H1 (cell line): ENCODE results near the gene EPHA10. TPM values are rescaled to one million over a fixed set of nuclear protein-coding genes. Genes with fewer than 3 reads are reported as not detected.

Experiments
- CTCF ChIA-PET: fragments of 300-600 bp; sonication (Branson Sonifier 250); formaldehyde crosslinking; loops from one replicate; lab custom pipeline; 2021; ENCODE audit not compliant: partially characterized antibody; lab: Charles Lee
- POLR2A ChIA-PET: fragments of 300-600 bp; sonication (Branson Sonifier 250); formaldehyde crosslinking; loops from one replicate; lab custom pipeline; 2021; ENCODE audit warnings: inconsistent platforms; ENCODE audit not compliant: partially characterized antibody; lab: Charles Lee
- DNase-seq, 2 experiments: peaks; one replicate each; pipeline versions ENCODE4 v3.0.0 to v3.0.0-alpha.2; 2010 to 2022; ENCODE audit warnings: low spot score in 2 of 2, low read depth in 1 of 2, mixed read lengths in 1 of 2
- FAIRE-seq: peaks from 2 replicates; lab custom pipeline; 2011; peaks lifted over from hg19 to GRCh38; lab: Jason Lieb, UNC
- H2AFZ ChIP-seq: 2 replicates; pipeline ENCODE4 v1.8.1; 2012; ENCODE audit warnings: low read length, inconsistent platforms
- H2AK5ac ChIP-seq: 2 replicates; pipeline ENCODE4 v1.6.1; 2013; ENCODE audit warnings: low read depth, low read length
- H2BK120ac ChIP-seq: replicated peaks from 2 replicates; pipeline ENCODE3; 2013; ENCODE audit warnings: low read depth, low read length, inconsistent platforms
- H2BK12ac ChIP-seq: 2 replicates; pipeline ENCODE4 v1.6.1; 2013; ENCODE audit warnings: low read depth, low read length
- H2BK15ac ChIP-seq: 2 replicates; pipeline ENCODE4 v1.6.1; 2013; ENCODE audit warnings: low read length
- H2BK20ac ChIP-seq: 2 replicates; pipeline ENCODE4 v1.6.1; 2013; ENCODE audit warnings: low read length
- H2BK5ac ChIP-seq: 2 replicates; pipeline ENCODE4 v1.6.1; 2013; ENCODE audit warnings: low read depth, low read length
- H3K14ac ChIP-seq: 2 replicates; pipeline ENCODE4 v1.6.1; 2013; ENCODE audit warnings: inconsistent platforms; ENCODE audit not compliant: insufficient read length
- H3K18ac ChIP-seq: 2 replicates; pipeline ENCODE4 v1.6.1; 2013; ENCODE audit warnings: low read length; ENCODE audit errors: extremely low read depth
- H3K23ac ChIP-seq: 2 replicates; pipeline ENCODE4 v1.6.1; 2013; ENCODE audit warnings: inconsistent platforms; ENCODE audit not compliant: insufficient read length
- H3K23me2 ChIP-seq: 2 replicates; pipeline ENCODE4 v1.6.1; 2013; ENCODE audit warnings: low read depth, low read length
- H3K27ac ChIP-seq: 2 replicates; pipeline ENCODE4 v1.6.1; 2011; ENCODE audit warnings: low read depth, low read length, inconsistent platforms
- H3K27me3 ChIP-seq, 4 experiments: replicated peaks in 1 of 4; 1 replicate in 1 of 4; 2 replicates in 3 of 4; pipeline versions ENCODE4 v1.6.1 to v1.8.1; 2011 to 2013; ENCODE audit warnings: low read length in 3 of 4, mild to moderate bottlenecking in 3 of 4, inconsistent platforms in 2 of 4, mixed read lengths in 2 of 4, moderate library complexity in 1 of 4; ENCODE audit not compliant: control insufficient read depth in 3 of 4, insufficient read depth in 3 of 4; ENCODE audit errors: extremely low read depth in 1 of 4
- H3K36me3 ChIP-seq, 4 experiments: 2 replicates each; pipeline versions ENCODE4 v1.6.1 to v1.8.1; 2011 to 2013; ENCODE audit warnings: mild to moderate bottlenecking in 4 of 4, low read length in 3 of 4, moderate library complexity in 2 of 4, control low read depth in 1 of 4, inconsistent platforms in 1 of 4; ENCODE audit not compliant: insufficient read depth in 4 of 4, control insufficient read depth in 2 of 4
- H3K4ac ChIP-seq: replicated peaks from 2 replicates; pipeline ENCODE3; 2013; ENCODE audit warnings: low read length, low read depth, mixed read lengths, inconsistent platforms; ENCODE audit not compliant: insufficient read length
- H3K4me1 ChIP-seq, 4 experiments: replicated peaks in 1 of 4; 1 replicate in 1 of 4; 2 replicates in 3 of 4; pipeline versions ENCODE4 v1.6.1 to v1.8.1; 2011 to 2013; ENCODE audit warnings: low read length in 3 of 4, inconsistent platforms in 2 of 4, mixed read lengths in 1 of 4; ENCODE audit not compliant: insufficient read depth in 4 of 4, control insufficient read depth in 3 of 4
- H3K4me2 ChIP-seq, 2 experiments: 2 replicates each; pipeline versions ENCODE4 v1.6.1 to v1.8.1; 2011 to 2013; ENCODE audit warnings: low read depth in 2 of 2, low read length in 2 of 2, control low read depth in 1 of 2, inconsistent platforms in 1 of 2, mild to moderate bottlenecking in 1 of 2; ENCODE audit not compliant: insufficient read depth in 1 of 2
- H3K4me3 ChIP-seq, 4 experiments: fragments of 200-600, 300-600 bp in 1 of 4; sonication (generic), shearing (Covaris generic), sonication (Bioruptor Twin) in 1 of 4; 2 replicates each; pipeline versions ENCODE4 v1.5.1 to v1.8.1; 2011 to 2016; ENCODE audit warnings: low read length in 4 of 4, low read depth in 3 of 4, control low read depth in 2 of 4, inconsistent platforms in 2 of 4, mild to moderate bottlenecking in 2 of 4, mixed read lengths in 1 of 4, moderate library complexity in 1 of 4; ENCODE audit not compliant: insufficient read depth in 2 of 4; ENCODE audit errors: extremely low read depth in 1 of 4
- H3K56ac ChIP-seq: replicated peaks from 2 replicates; pipeline ENCODE3; 2013; ENCODE audit warnings: low read depth, mild to moderate bottlenecking, mixed read lengths, low read length, inconsistent platforms; ENCODE audit not compliant: insufficient read length
- H3K79me1 ChIP-seq: 2 replicates; pipeline ENCODE4 v1.6.1; 2013; ENCODE audit warnings: low read depth, low read length, control low read depth
- H3K79me2 ChIP-seq, 2 experiments: 2 replicates each; pipeline versions ENCODE4 v1.6.1 to v1.8.1; 2012 to 2013; ENCODE audit warnings: low read length in 2 of 2, mild to moderate bottlenecking in 2 of 2, inconsistent platforms in 1 of 2; ENCODE audit not compliant: insufficient read depth in 2 of 2, control insufficient read depth in 1 of 2
- H3K9ac ChIP-seq, 4 experiments: replicated peaks in 1 of 4; 1 replicate in 1 of 4; 2 replicates in 3 of 4; pipeline versions ENCODE4 v1.6.1 to v1.8.1; 2011 to 2013; ENCODE audit warnings: low read depth in 3 of 4, low read length in 3 of 4, control low read depth in 2 of 4, mild to moderate bottlenecking in 2 of 4, moderate library complexity in 2 of 4, inconsistent platforms in 1 of 4; ENCODE audit errors: extremely low read depth in 1 of 4
- H3K9me3 ChIP-seq, 2 experiments: 2 replicates each; pipeline versions ENCODE4 v1.6.1 to v1.8.1; 2012 to 2013; ENCODE audit warnings: mild to moderate bottlenecking in 2 of 2, moderate library complexity in 2 of 2, control low read depth in 1 of 2, inconsistent platforms in 1 of 2, low read depth in 1 of 2, low read length in 1 of 2, mixed read lengths in 1 of 2; ENCODE audit not compliant: insufficient read depth in 2 of 2
- H4K20me1 ChIP-seq, 2 experiments: replicated peaks in 1 of 2; 2 replicates each; pipeline versions ENCODE3 to v1.8.1; 2011 to 2013; ENCODE audit warnings: inconsistent platforms in 2 of 2, low read length in 2 of 2, mild to moderate bottlenecking in 1 of 2; ENCODE audit not compliant: insufficient read depth in 2 of 2, control insufficient read depth in 1 of 2
- H4K5ac ChIP-seq: 2 replicates; pipeline ENCODE4 v1.6.1; 2013; ENCODE audit warnings: low read length, low read depth, mixed read lengths, inconsistent platforms; ENCODE audit not compliant: insufficient read length
- H4K8ac ChIP-seq: 2 replicates; pipeline ENCODE4 v1.8.0; 2013; ENCODE audit warnings: mild to moderate bottlenecking, moderate library complexity, low read length, inconsistent platforms; ENCODE audit not compliant: insufficient read depth; ENCODE audit errors: extremely low read depth
- H4K91ac ChIP-seq: replicated peaks from 2 replicates; pipeline ENCODE3; 2013; ENCODE audit warnings: low read length, mixed read lengths, inconsistent platforms; ENCODE audit not compliant: insufficient read length
- CHD1 ChIP-seq: IDR thresholded peaks from 2 replicates; pipeline ENCODE4 v1.6.1; 2012; ENCODE audit warnings: low read depth, low read length, improper control_type of control experiment
- HDAC2 ChIP-seq, 2 experiments: fragments of 300-600 bp in 1 of 2; sonication (generic) in 1 of 2; IDR thresholded peaks; 2 replicates each; pipeline ENCODE4 v1.6.1; 2011 to 2012; ENCODE audit warnings: low read depth in 2 of 2, low read length in 2 of 2, mild to moderate bottlenecking in 2 of 2, moderate library complexity in 2 of 2, borderline replicate concordance in 1 of 2, inconsistent platforms in 1 of 2
- SAP30 ChIP-seq: fragments of 300-600 bp; sonication (generic); IDR thresholded peaks from 2 replicates; pipeline ENCODE4 v1.7.1; 2012; ENCODE audit warnings: low read length, moderate library complexity, mild to moderate bottlenecking, inconsistent platforms; ENCODE audit not compliant: insufficient read depth, insufficient replicate concordance
- WGBS, 2 experiments: shearing (Covaris generic) in 1 of 2; methylation state at CpG; one replicate each; pipeline versions ENCODE4 v1.1.6 to v1.1.7; 2013 to 2015; ENCODE audit warnings: low lambda C conversion rate in 2 of 2, mixed read lengths in 2 of 2, inconsistent platforms in 1 of 2, low coverage in 1 of 2, missing lambda C conversion rate in 1 of 2; ENCODE audit not compliant: insufficient replicate concordance in 2 of 2, insufficient coverage in 1 of 2, insufficient read length in 1 of 2; ENCODE audit errors: extremely low coverage in 1 of 2, missing lambda C conversion rate in 1 of 2; 5-methylcytosine and 5-hydroxymethylcytosine counted together
- polyA plus RNA-seq, 7 experiments: library from polyadenylated mRNA; depleted of rRNA in 3 of 7; stranded (reverse) in 5 of 7; unstranded in 2 of 7; fragments of >200 nt in 5 of 7; fragments of 200-250 nt in 2 of 7; gene quantifications; 1 replicate in 5 of 7; 2 replicates in 1 of 7; 4 replicates in 1 of 7; pipeline versions ENCODE4 v1.2.1 to v1.2.3, GENCODE V29; 2011 to 2013; ENCODE audit warnings: missing spikeins in 2 of 7, mixed read lengths in 2 of 7
- total RNA-seq: library from RNA; stranded (reverse); fragmentation: NEBNext Ultra II Directional; extraction: Animal tissue kit (Norgen Biotek cat#: 25700); gene quantifications from 2 replicates; pipeline ENCODE4 v1.2.1, GENCODE V29; 2021

Gene EPHA10
- total and polyA plus RNA-seq, 2 of the 8 experiments (the other 6 are each of a cell fraction or from before 2014, with no cell fraction given): 0.54 to 1.0 TPM

GRCh38 chr1:37685722-37686121 lies 79.2 kb downstream of the EPHA10 start:
- Histone ChIP-seq H2AK5ac (no peak overlapping the region), H3K4ac (no peak overlapping the region), H4K8ac (no peak overlapping the region), H4K91ac (no peak overlapping the region), H3K9ac (no peak overlapping the region), H3K79me1 (0 out of 2 replicates have a peak, but pooled peaks cover 2% of the 10 kb centered on the region), H2BK15ac (no peak overlapping the region), H2BK5ac (no peak overlapping the region), H3K9me3 (no peaks in the 10 kb centered on the region), H2BK12ac (no peak overlapping the region), H4K20me1 (peaks cover 4 to 10% of the 10 kb centered on the region in 2 experiments), H3K18ac (no peak overlapping the region), H3K23ac (no peak overlapping the region), H3K4me1 (peaks cover 0 to 5% (median 1%) of the 10 kb centered on the region in 4 experiments; a peak in 5 of 7 replicates), H3K27ac (no peak overlapping the region), H3K36me3 (peaks cover 5 to 52% (median 36%) of the 10 kb centered on the region in 4 experiments; a peak in 7 of 8 replicates), H3K14ac (no peak overlapping the region), H3K4me3 (no peak overlapping the region), H4K5ac (no peak overlapping the region)
- CTCF ChIA-PET: interaction anchor here (0.9 to 20.8 kb wide), 5 partner anchors 11 to 136 kb away, joined by 3 to 400 read pairs (median 9); no protein-coding TSS in a partner anchor
- POLR2A ChIA-PET: interaction anchor here (0.8 to 1.1 kb wide), 3 partner anchors 78 to 143 kb away, joined by 3 to 5 read pairs (median 3); no protein-coding TSS in a partner anchor
- 87 to 100% methylated on average over 1 to 3 of the region's 3 CpGs for WGBS, 2 experiments
- FAIRE-seq: no peak
- no peak for DNase-seq
- TF ChIP-seq HDAC2 (IDR thresholded peaks at IDR 0.05; ENCODE audit: borderline replicate concordance in 1 of 2, low read depth in 2 of 2, low read length in 2 of 2): no peak
- no peak for TF ChIP-seq SAP30
- TF ChIP-seq CHD1: no peak
- TF ChIP-seq, all 59 proteins: peak for 0
- Histone ChIP-seq H3K56ac (no peak overlapping the region), H3K27me3 (no peaks in the 10 kb centered on the region), H3K23me2 (peaks cover 5% of the 10 kb centered on the region; the same call in 1 of the 2 replicates), H3K4me2 (no peak overlapping the region), H2BK120ac (no peak overlapping the region), H2AFZ (no peak overlapping the region), H3K79me2 (peaks cover 0 to 19% of the 10 kb centered on the region in 2 experiments; a peak in 2 of 4 replicates), H2BK20ac (no peak overlapping the region)
